WTC11 (cell line): Measurements from ENCODE around the gene ATG16L1. TPM values are rescaled to one million over a fixed set of nuclear protein-coding genes. Genes with fewer than 3 reads are reported as not detected.

Source experiments
- ATAC-seq: fragments of 200-7000 bp; cut with Tn5 transposase; 2 replicates; pipeline ENCODE4 v1.10.0; 2021; ENCODE audit warnings: mild to moderate bottlenecking, moderate library complexity
- CTCF ChIA-PET: fragments of 300-600 bp; sonication (Branson Sonifier 250); formaldehyde crosslinking; loops from one replicate; lab custom pipeline; 2021; ENCODE audit warnings: antibody characterized with exemption; lab: Charles Lee
- POLR2A ChIA-PET: fragments of 350-600 bp; sonication (Branson Sonifier 250); formaldehyde crosslinking; loops from one replicate; lab custom pipeline; 2021; ENCODE audit warnings: antibody characterized with exemption; lab: Charles Lee
- DNase-seq: peaks from one replicate; pipeline ENCODE4 v3.0.0; 2021; ENCODE audit warnings: low spot score
- H3K27ac Mint-ChIP-seq: 2 replicates; pipeline ENCODE4 v1.8.0; 2021; ENCODE audit warnings: mixed read lengths
- H3K27me3 Mint-ChIP-seq: 2 replicates; pipeline ENCODE4 v1.8.0; 2021; ENCODE audit warnings: low read depth, mild to moderate bottlenecking, moderate library complexity, mixed read lengths
- H3K36me3 Mint-ChIP-seq: 2 replicates; pipeline ENCODE4 v1.8.0; 2021; ENCODE audit warnings: mixed read lengths
- H3K4me1 Mint-ChIP-seq: 2 replicates; pipeline ENCODE4 v1.8.0; 2022; ENCODE audit warnings: mixed read lengths
- H3K4me3 Mint-ChIP-seq: 2 replicates; pipeline ENCODE4 v1.8.0; 2021; ENCODE audit warnings: mild to moderate bottlenecking, moderate library complexity, mixed read lengths
- H3K9me3 Mint-ChIP-seq: 2 replicates; pipeline ENCODE4 v1.8.0; 2021; ENCODE audit warnings: mixed read lengths
- CBFB ChIP-seq: sonication (generic); formaldehyde crosslinking; IDR thresholded peaks from 2 replicates; pipeline ENCODE4 v1.8.1; 2022; ENCODE audit warnings: mild to moderate bottlenecking, low read depth, missing genetic modification reagents
- CREB1 ChIP-seq: sonication (generic); formaldehyde crosslinking; IDR thresholded peaks from 2 replicates; pipeline ENCODE4 v1.8.0; 2023; ENCODE audit warnings: mild to moderate bottlenecking, missing genetic modification reagents
- EMX1 ChIP-seq: fragments of 250-450 bp; sonication (Bioruptor Pico); IDR thresholded peaks from 2 replicates; pipeline ENCODE4 v1.8.0; 2021; ENCODE audit warnings: mild to moderate bottlenecking
- MYBL2 ChIP-seq: sonication (generic); formaldehyde crosslinking; IDR thresholded peaks from 2 replicates; pipeline ENCODE4 v1.8.1; 2023; ENCODE audit warnings: mild to moderate bottlenecking, moderate library complexity, missing genetic modification reagents
- PRRX2 ChIP-seq: fragments of 250-450 bp; sonication (Bioruptor Pico); IDR thresholded peaks from 2 replicates; pipeline ENCODE4 v1.8.0; 2021; ENCODE audit warnings: mild to moderate bottlenecking
- SMAD4 ChIP-seq: sonication (generic); formaldehyde crosslinking; IDR thresholded peaks from 2 replicates; pipeline ENCODE4 v1.8.0; 2022; ENCODE audit warnings: mild to moderate bottlenecking, missing genetic modification reagents
- SP1 ChIP-seq: sonication (generic); formaldehyde crosslinking; conservative IDR thresholded peaks from 2 replicates; pipeline ENCODE4 v1.8.1; 2022; ENCODE audit warnings: missing genetic modification reagents
- ZNF219 ChIP-seq: sonication (generic); formaldehyde crosslinking; IDR thresholded peaks from 2 replicates; pipeline ENCODE4 v1.8.0; 2023; ENCODE audit warnings: missing genetic modification reagents, mild to moderate bottlenecking, borderline replicate concordance
- ZNF423 ChIP-seq: fragments of 250-450 bp; sonication (Bioruptor Pico); IDR thresholded peaks from 2 replicates; pipeline ENCODE4 v2.1.2; 2022; ENCODE audit warnings: mild to moderate bottlenecking, moderate library complexity
- total RNA-seq: library from RNA; stranded (reverse); gene quantifications from 3 replicates; pipeline ENCODE4 v1.2.3, GENCODE V29; 2021
- TF ChIP-seq, protein P1 (sequence below): sonication (generic); formaldehyde crosslinking; conservative IDR thresholded peaks from 2 replicates; pipeline ENCODE4 v1.8.1; 2023; ENCODE audit warnings: mild to moderate bottlenecking, low read depth, missing genetic modification reagents, moderate library complexity
- TF ChIP-seq, protein P2 (sequence below): sonication (generic); formaldehyde crosslinking; IDR thresholded peaks from 2 replicates; pipeline ENCODE4 v1.8.1; 2023; ENCODE audit warnings: mild to moderate bottlenecking, moderate library complexity, missing genetic modification reagents
- TF ChIP-seq, protein P3 (sequence below): fragments of 250-450 bp; sonication (Bioruptor Pico); IDR thresholded peaks from 2 replicates; pipeline ENCODE4 v1.9.0; 2021; ENCODE audit warnings: mild to moderate bottlenecking
- TF ChIP-seq, protein P4 (sequence below): sonication (generic); formaldehyde crosslinking; IDR thresholded peaks from 2 replicates; pipeline ENCODE4 v1.8.0; 2022; ENCODE audit warnings: mild to moderate bottlenecking, missing genetic modification reagents
- TF ChIP-seq, protein P5 (sequence below): sonication (generic); formaldehyde crosslinking; IDR thresholded peaks from 2 replicates; pipeline ENCODE4 v1.8.0; 2023; ENCODE audit warnings: missing genetic modification reagents
- TF ChIP-seq, protein P6 (sequence below): sonication (generic); formaldehyde crosslinking; IDR thresholded peaks from 2 replicates; pipeline ENCODE4 v1.8.0; 2022; ENCODE audit warnings: missing genetic modification reagents
- TF ChIP-seq, protein P7 (sequence below): sonication (generic); formaldehyde crosslinking; IDR thresholded peaks from 2 replicates; pipeline ENCODE4 v1.8.1; 2023; ENCODE audit warnings: mild to moderate bottlenecking, missing genetic modification reagents, moderate library complexity

ATG16L1 gene
- total RNA-seq, 1 experiment from 2014 or later: 31.8 TPM

DNA sequence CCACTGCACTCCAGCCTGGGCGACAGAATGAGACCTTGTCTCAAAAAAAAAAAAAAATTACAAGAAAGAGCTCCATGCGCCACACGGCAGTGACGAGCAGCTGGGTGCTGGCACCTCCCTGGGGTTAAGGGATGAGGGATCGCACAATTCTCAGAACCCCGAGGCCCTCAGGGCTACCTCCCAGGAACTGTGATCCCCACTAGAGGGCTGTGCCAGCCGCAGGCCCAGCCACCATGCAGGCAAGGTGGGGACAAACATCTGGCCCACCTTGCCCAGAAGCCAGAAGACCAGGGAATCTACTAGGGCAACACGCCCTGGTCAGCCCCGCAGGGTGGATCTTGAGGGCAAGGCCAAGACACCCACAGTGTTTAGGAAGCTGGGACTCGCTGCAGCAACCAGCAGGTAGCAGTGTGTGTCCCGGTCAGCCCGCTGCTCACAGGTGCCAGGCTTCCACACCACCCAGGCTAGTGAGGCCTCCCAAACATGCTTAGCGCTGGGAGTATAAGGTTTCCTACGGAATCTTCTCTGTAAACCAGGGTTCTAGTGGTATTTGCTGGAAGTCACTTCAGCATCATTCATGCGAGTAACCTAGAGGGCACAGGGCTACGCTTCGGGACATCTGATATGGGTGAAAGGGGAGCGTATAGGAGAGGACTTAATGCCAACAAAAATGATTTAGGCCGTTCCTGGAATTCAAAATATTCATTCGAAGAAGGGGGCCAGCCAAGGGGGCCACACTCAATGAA is 62.9 kb downstream of the ATG16L1 start (continued):
- TF ChIP-seq, protein P1, sequence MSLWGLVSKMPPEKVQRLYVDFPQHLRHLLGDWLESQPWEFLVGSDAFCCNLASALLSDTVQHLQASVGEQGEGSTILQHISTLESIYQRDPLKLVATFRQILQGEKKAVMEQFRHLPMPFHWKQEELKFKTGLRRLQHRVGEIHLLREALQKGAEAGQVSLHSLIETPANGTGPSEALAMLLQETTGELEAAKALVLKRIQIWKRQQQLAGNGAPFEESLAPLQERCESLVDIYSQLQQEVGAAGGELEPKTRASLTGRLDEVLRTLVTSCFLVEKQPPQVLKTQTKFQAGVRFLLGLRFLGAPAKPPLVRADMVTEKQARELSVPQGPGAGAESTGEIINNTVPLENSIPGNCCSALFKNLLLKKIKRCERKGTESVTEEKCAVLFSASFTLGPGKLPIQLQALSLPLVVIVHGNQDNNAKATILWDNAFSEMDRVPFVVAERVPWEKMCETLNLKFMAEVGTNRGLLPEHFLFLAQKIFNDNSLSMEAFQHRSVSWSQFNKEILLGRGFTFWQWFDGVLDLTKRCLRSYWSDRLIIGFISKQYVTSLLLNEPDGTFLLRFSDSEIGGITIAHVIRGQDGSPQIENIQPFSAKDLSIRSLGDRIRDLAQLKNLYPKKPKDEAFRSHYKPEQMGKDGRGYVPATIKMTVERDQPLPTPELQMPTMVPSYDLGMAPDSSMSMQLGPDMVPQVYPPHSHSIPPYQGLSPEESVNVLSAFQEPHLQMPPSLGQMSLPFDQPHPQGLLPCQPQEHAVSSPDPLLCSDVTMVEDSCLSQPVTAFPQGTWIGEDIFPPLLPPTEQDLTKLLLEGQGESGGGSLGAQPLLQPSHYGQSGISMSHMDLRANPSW (CRISPR knock-in tag): no peak
- TF ChIP-seq EMX1 (CRISPR knock-in tag) (no peak), SMAD4 (no peak), PRRX2 (CRISPR knock-in tag) (no peak)

DNA sequence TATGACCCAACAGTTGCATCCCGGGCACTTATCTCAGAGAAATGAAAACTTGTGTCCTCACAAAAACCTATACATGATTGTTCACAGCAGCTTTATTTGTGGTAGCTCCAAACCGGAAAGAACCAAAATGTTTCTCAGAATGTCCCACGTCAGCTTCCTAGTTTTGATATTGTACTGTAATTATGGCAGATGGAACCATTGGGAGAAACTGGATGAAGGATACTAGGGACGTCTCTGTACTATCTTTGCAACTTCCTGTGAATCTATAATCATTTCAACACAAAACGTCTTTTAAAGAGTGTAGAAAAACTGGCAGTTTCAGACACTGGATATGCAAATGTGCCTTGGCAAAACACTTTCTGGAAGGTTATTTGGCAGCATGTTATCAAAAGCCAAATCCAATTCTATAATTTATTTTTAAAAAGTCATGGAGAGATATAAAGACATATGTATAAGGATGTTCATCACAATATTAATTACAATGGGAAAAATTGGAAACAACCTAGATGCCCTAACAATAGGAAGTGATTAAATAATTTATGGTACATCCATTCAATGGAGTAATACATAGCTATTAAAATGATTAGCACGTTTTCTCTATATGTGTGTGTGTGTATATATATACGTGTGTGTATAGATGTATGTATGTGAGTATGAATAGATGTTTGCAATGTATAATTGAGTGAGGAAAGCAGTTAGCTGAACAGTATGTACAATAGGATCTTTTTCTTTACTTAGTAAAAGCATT is 65.9 kb downstream of the ATG16L1 start:
- no peak for DNase-seq
- CTCF ChIA-PET: interaction anchor here (1.1 kb wide), 1 partner anchor 37 kb away, joined by 11 read pairs; the partner anchor contains the start of gene DGKD
- Mint-ChIP-seq H3K36me3 (no peaks in the 10 kb centered on the region), H3K27me3 (no peaks in the 10 kb centered on the region), H3K9me3 (no peaks in the 10 kb centered on the region), H3K27ac (no peak overlapping the region), H3K4me1 (no peaks in the 10 kb centered on the region), H3K4me3 (no peak overlapping the region)
- POLR2A ChIA-PET: no interaction called here
- TF ChIP-seq CREB1 (CRISPR knock-in tag): no peak
- no peak for TF ChIP-seq ZNF219 (CRISPR knock-in tag)
- no peak for TF ChIP-seq CBFB (CRISPR knock-in tag)
- TF ChIP-seq, protein P2, sequence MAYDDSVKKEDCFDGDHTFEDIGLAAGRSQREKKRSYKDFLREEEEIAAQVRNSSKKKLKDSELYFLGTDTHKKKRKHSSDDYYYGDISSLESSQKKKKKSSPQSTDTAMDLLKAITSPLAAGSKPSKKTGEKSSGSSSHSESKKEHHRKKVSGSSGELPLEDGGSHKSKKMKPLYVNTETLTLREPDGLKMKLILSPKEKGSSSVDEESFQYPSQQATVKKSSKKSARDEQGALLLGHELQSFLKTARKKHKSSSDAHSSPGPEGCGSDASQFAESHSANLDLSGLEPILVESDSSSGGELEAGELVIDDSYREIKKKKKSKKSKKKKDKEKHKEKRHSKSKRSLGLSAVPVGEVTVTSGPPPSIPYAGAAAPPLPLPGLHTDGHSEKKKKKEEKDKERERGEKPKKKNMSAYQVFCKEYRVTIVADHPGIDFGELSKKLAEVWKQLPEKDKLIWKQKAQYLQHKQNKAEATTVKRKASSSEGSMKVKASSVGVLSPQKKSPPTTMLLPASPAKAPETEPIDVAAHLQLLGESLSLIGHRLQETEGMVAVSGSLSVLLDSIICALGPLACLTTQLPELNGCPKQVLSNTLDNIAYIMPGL: no peak
- TF ChIP-seq, protein P3, sequence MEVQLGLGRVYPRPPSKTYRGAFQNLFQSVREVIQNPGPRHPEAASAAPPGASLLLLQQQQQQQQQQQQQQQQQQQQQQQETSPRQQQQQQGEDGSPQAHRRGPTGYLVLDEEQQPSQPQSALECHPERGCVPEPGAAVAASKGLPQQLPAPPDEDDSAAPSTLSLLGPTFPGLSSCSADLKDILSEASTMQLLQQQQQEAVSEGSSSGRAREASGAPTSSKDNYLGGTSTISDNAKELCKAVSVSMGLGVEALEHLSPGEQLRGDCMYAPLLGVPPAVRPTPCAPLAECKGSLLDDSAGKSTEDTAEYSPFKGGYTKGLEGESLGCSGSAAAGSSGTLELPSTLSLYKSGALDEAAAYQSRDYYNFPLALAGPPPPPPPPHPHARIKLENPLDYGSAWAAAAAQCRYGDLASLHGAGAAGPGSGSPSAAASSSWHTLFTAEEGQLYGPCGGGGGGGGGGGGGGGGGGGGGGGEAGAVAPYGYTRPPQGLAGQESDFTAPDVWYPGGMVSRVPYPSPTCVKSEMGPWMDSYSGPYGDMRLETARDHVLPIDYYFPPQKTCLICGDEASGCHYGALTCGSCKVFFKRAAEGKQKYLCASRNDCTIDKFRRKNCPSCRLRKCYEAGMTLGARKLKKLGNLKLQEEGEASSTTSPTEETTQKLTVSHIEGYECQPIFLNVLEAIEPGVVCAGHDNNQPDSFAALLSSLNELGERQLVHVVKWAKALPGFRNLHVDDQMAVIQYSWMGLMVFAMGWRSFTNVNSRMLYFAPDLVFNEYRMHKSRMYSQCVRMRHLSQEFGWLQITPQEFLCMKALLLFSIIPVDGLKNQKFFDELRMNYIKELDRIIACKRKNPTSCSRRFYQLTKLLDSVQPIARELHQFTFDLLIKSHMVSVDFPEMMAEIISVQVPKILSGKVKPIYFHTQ (CRISPR knock-in tag): no peak
- TF ChIP-seq, protein P4, sequence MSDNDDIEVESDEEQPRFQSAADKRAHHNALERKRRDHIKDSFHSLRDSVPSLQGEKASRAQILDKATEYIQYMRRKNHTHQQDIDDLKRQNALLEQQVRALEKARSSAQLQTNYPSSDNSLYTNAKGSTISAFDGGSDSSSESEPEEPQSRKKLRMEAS (CRISPR knock-in tag): no peak
- TF ChIP-seq, protein P5, sequence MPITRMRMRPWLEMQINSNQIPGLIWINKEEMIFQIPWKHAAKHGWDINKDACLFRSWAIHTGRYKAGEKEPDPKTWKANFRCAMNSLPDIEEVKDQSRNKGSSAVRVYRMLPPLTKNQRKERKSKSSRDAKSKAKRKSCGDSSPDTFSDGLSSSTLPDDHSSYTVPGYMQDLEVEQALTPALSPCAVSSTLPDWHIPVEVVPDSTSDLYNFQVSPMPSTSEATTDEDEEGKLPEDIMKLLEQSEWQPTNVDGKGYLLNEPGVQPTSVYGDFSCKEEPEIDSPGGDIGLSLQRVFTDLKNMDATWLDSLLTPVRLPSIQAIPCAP (CRISPR knock-in tag): no peak
- no peak for ATAC-seq

GRCh38 chr2:233319256-233319655 is 67.8 kb downstream of the ATG16L1 start:
- TF ChIP-seq MYBL2 (no peak), SP1 (CRISPR knock-in tag) (no peak), ZNF423 (CRISPR knock-in tag) (no peak), EMX1 (CRISPR knock-in tag) (no peak)
- TF ChIP-seq, protein P6, sequence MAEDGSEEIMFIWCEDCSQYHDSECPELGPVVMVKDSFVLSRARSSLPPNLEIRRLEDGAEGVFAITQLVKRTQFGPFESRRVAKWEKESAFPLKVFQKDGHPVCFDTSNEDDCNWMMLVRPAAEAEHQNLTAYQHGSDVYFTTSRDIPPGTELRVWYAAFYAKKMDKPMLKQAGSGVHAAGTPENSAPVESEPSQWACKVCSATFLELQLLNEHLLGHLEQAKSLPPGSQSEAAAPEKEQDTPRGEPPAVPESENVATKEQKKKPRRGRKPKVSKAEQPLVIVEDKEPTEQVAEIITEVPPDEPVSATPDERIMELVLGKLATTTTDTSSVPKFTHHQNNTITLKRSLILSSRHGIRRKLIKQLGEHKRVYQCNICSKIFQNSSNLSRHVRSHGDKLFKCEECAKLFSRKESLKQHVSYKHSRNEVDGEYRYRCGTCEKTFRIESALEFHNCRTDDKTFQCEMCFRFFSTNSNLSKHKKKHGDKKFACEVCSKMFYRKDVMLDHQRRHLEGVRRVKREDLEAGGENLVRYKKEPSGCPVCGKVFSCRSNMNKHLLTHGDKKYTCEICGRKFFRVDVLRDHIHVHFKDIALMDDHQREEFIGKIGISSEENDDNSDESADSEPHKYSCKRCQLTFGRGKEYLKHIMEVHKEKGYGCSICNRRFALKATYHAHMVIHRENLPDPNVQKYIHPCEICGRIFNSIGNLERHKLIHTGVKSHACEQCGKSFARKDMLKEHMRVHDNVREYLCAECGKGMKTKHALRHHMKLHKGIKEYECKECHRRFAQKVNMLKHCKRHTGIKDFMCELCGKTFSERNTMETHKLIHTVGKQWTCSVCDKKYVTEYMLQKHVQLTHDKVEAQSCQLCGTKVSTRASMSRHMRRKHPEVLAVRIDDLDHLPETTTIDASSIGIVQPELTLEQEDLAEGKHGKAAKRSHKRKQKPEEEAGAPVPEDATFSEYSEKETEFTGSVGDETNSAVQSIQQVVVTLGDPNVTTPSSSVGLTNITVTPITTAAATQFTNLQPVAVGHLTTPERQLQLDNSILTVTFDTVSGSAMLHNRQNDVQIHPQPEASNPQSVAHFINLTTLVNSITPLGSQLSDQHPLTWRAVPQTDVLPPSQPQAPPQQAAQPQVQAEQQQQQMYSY (CRISPR knock-in tag): no peak
- TF ChIP-seq, protein P7, sequence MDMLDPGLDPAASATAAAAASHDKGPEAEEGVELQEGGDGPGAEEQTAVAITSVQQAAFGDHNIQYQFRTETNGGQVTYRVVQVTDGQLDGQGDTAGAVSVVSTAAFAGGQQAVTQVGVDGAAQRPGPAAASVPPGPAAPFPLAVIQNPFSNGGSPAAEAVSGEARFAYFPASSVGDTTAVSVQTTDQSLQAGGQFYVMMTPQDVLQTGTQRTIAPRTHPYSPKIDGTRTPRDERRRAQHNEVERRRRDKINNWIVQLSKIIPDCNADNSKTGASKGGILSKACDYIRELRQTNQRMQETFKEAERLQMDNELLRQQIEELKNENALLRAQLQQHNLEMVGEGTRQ (CRISPR knock-in tag): no peak
- ChIA-PET POLR2A (no interaction called here), CTCF (no interaction called here)
- H3K27ac Mint-ChIP-seq: no peak overlapping the region
- H3K4me1 Mint-ChIP-seq: no peaks in the 10 kb centered on the region
- no peak overlapping the region for H3K4me3 Mint-ChIP-seq
- H3K9me3 Mint-ChIP-seq: no peaks in the 10 kb centered on the region
- ATAC-seq: no peak
- no peaks in the 10 kb centered on the region for H3K36me3 Mint-ChIP-seq
- no peak for DNase-seq
- H3K27me3 Mint-ChIP-seq: no peaks in the 10 kb centered on the region
